ENCODE results near the gene NRG2.

Gene NRG2

DNA sequence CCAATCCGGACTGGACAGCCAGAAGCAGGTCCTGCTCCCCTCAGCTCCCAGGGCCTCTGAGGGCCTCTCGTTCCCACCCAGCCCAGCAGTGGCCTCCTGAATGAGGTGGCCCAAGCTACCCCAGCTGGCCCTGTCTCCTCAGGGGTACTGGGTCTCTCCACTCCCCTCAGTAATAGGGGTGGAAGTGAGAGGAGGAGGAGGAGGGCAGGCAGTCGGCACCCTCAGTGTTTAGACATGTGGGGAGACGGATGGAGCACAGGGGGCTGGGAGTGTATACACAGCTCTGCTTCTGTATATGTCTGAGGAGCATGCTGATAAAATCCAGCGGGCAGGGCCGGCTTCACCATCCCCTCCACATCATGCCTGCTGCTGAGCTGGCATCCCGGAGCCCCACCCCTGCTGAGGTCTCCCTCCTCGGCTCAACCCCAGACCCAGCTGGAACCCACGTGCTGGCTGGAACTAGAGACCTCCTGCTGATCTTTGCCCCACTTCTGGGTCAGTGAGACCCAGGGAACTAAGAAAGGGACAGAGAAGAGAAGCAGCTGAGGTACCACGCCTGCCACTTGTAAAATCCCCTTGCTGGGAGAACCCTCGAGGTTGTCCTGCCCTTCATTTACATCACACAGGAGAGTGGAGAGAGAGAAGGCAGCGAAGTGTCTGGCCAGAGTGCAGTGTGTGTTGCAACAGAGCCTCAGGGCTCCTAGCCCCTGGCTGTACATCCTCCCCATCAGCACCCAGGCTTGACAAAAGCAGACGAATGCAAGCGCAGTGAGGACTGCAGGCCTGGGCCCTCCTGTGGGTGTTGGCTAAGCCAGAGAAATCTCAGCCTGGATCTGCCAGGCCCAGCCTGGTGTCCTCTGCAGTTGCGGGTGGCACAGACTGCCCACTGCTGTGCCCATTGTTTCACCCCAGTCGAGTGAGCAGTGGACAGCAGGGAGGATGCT lies 170.0 kb downstream of the NRG2 start:
- no peak for DNase-seq

DNA sequence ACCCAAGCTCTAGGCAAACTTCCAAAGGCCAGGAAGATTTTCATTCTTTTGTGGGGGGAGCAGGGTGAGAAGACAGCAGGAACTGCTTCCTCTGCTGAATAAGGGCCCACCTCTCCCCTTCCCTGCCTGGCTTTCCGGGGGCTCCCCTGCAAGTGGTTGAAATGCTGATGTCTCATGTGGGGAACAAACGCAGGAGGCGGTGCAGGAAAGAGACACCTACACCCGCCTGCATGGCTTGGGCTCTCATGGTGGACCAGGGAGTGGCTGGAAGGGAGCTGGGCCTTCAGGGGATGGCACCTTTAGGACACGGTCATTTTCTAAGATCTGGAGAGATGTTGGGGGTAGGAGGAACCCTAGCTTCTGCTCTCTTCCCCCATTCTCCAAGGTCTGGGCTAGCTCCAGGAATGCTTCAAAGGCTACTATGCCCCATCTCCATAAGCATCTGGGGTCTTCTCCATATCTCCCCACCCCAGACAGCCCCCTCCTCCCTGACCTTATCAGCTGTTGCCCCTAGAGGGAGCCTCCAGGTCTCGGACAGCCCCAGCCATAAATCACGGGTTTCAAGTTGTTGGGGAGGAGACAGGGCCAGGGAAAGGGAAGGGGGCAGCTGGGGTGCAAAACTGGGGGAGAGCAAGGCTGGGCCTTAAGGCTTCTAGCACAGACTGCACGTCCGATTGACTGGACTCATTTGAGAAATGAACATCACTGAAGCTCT lies 170.9 kb downstream of the NRG2 start:
- no peak for DNase-seq

DNA sequence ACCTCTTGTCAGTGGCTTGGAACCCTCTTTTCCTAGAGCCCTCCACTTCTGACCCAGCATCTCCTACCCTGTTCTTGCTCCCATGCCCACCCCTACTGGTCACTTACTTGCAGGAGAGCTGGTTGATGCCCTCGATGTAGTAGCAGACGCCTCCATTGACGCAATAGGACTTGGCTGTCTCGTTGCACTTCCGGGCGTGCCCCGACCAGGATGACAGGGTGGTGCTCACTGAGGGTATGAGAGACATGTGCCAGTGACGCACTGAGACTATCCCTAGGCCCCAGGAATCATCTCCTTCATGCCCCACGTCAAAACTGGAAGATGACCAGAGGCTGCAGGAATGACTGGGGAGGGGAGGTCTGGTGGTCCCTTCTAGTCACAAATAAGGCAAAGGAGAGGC lies 171.5 kb downstream of the NRG2 start:
- DNase-seq, result no peak

DNA sequence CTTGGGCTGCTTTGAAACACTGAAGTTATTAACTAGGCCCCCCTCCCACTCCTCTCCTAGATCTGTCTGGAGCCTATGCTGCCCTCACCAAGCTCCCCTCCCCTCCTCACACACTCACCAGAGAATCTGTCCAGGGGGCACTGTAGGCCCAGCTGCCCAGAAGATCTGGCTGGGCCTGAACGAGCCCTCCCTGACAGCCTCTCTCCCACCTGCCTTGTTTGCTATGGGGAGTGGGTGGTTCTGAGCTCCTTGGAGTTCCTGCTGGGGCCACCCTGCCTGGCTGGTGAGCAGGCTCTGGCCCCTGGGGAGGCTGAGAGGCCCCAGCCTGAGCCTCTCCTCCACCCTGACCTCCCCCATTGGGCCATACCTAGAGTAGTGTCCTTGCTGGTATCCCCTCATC lies 172.4 kb downstream of the NRG2 start:
- DNase-seq, result no peak

DNA sequence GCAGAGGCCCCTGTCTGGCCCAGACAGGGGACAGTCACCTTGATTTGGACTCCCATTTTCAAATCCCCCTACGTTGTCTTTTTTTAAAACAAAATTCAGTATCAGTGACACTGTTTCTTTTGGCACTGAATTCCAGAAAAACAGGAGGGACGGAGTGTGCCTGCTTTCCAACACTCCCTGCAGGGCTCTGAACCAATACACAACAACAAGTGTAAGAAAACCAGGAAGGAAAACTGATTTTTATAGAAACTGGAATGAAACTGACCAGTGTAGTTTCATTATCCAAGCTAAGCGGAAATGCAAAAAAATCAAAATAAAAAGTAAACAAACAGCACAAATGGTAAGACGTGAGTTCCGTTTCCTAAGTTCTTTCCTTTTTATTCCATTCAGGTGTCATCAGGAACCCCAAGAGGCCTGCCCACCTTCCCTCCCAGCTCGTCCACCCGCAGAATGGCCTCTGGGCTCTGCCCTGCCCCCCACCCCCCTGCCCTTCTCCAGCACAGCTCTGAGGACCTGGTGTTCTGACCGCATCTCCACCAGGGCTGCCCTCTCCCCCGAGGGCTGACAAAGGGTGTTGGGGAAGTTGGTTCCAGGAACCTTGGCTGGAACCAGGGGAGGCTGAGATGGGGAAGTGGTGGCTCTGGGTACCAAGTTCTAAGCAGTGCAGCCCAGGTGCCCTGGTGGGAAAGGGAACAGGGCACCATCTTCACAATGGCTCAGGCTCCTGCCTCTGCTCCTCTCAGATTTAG lies 173.9 kb downstream of the NRG2 start:
- no peak for DNase-seq

DNA sequence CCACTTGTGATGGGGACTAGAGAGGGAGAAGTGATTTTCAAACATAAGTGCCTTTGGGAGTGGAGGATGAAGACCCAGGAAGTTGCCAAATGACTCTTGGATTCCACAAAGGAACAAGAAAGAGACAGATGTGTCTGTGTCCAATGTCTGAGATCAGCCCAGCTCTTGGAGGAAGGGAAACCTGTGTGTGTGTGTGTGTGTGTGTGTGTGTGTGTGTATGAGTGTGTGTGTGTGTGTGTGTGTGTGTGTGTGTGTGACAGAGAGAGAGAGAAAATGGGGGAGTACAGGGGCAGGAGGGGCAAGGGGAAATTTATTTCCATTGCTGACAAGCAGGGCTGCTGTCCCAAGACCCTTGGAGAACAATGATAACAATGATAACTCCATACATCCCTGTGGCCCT lies 175.5 kb downstream of the NRG2 start:
- no peak for DNase-seq

DNA sequence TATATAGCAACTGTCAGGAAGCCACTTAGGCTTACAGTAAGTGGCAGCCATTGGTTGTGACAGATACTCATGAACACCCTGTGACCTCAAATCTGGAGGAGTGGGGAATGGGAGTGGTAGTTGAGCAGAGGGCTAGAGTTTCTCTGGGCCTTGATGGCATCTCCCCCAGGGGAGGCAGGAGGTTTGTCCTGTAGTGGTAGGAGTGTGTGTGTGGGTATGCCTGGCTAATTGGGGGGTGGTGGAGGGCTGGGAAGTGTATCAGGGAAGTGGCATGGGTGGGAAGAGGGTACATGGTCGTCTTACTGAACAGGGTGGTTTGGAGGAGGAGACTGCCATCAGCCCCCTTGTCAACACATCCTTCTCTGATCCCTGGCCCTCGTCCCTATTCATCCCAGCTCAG lies 176.0 kb downstream of the NRG2 start:
- DNase-seq, result no peak

DNA sequence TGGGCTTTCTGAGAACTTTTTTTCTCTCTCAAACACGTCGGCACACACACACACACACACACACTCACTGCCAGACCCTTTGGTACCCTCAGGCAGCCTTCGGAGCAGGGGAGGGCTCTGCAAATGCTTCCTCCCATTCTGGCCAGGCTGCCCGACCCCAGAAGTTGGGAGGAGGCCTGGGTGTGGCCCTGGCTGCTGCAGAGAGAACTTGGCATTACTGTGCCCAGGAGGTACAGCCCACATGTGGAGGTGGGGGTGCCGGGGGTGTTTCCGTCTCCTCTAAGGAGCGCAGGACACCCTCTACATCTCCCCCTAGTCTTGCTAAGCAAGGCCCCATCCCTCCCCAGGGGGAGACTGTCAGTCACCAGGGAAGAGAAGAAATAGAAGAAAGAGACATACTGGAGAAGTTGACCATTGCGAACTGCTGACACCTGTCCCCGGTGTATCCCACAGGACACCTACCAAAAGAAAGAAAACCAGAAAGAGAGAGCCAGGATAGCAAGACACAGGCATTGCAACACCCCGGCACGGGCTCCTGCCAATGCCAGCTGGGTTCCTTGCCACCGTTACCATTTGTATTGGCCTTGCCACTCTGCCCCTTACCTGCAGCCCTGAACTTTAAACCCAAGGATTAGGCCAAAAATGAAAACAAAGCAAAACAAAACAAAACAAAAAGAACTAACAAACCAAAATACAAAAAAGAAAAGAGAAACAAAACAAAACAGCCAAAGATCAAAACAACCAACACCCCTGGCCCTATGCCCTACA lies 178.2 kb downstream of the NRG2 start:
- no peak for DNase-seq

DNA sequence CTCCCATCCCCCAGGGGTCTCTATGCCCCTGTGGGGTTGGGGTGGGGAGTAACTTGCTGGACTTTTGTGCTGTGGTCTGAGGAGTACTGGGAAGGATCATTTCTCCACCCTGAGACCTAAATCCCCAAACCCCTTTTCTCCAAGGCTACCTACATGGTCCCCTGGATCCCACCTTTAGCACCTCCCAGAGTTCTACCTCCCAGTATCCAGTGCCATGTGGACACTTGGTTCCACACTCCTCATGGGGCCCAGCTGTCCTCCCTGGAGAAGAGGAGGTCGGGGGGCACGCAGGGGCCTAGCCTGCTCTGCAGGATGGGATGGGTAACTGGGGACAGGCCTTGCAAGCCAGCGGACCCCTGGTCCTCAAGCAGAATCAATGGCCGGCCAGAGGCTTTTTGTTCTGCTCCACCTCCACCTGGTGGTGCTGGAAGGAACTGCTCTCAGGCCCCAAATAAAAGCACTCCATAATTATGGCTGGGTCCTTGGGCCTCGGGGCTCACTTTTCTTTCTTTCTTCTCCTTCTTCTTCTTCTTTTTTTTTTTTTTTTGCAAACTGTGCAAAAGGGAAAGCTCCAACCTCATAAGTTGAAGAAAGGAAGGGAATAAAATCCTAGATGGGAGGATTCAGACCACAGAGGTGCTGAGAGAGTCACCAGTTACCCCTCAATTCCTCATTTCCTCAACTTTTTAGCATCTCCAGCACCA lies 179.1 kb downstream of the NRG2 start:
- DNase-seq, result peak; percentile 6 to 74

DNA sequence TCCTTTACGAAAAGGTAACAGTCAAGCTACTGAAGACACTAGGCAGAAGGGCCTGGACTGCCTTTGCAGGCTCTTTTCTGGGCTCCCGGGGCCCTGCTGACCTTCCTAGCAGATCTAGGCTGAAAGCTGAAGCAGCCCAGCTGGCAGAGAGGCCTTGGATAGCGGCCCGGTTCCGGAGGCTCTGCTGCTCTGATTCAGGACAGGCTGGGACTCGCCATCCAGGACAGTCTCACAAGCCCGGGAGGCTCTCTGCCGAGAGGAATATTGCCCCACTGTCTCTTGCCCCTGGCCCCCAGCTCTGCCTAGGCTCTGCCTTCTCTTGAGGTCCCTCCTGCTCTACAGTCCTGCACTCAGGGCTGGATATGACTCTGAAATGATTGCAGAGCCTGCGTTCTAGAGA lies 179.7 kb downstream of the NRG2 start:
- peak in 1 of 2 experiments; percentile 21 for DNase-seq

DNA sequence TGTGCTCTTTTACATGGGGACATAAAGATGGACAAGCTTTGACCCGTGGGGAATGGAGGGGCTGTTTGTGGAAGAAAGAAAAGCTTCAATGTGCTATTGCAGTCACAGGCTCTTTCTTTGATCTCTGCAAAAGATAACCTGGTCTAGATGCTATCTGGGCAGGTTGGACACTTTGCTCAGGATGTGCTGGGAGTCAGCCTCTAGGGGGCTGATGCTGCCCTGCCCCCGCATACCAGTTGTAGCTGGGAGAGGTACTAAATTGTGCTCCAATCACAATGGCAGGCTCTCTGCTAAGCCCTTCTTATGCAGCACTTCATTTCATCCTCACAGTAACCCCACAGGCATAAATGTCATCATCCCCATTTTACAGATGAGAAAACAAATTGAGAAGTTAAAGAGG lies 180.3 kb downstream of the NRG2 start:
- no peak for DNase-seq

DNA sequence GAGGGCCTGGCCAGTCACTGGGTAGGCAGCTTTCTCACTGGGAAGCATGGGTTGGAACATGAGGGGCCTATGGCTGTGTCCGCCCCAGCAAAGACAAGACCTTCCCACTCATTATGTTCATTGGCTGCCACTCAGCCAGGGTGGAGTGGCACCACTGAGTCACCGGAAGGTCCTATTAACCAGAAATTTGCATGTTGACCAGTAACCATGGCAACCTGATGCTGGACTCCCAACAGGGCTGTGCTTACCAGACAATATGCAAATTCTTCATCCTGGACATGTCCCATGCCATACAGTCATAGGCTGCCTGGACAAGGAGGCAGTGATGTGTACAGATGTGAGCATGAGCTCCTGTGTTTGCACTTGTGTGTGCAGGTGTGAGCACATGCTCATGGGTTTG lies 180.8 kb downstream of the NRG2 start:
- no peak for DNase-seq

DNA sequence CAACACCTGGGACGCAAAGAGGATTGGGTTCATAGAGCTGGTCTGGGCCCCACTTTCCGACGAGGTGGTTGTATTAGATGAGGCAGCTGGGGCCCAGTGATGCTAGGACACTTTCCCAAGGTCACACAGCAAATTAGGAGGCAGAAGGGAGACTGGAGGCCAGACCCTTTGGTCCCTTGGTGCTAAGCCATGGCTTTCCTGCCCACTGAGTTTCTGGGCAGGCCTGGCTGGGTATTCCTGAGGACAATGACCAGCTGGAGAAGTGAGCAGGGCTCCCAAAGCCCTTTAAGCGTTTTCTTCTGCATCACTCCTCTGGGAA lies 181.3 kb downstream of the NRG2 start:
- DNase-seq, result no peak

DNA sequence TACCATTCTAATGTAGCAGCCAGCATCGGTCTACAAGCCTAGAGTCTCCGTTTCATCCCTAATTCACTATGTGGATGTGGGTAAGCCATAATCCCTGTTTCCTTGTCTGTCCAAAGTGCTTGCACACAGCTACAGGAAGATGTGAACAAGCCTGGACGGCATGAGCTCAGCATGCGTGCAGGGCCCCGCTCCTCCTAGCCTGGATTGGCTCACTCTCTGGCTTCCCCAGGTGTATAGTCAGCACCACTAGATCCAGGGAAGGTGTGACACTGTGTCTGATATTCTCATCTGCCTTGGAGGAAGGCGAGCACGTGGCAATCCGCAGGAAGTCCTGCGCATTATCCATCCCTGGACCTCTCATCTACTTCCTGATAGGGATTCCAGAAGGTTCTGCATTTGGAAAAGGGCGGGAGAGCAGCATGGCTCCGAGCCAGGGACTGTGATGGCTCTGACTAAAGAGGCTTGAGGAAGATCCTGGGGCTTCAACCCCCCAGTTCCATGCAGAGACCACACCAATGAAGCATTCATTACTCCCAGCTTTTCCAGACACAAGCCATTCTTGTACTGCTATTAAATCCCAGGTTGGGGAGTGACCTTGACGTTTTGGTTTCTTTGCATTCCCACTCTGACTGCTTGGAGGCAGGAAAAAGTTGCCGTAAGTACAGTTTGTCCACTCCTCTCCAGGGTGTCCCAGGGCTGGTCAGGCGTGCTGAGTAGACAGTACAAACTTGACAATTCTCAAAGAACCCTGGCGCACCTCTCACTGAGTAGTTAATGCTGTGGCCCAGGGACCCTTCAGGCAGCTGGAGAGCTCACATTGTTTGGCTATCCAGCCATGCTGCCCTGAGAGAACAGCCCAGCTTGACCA lies 181.8 kb downstream of the NRG2 start:
- DNase-seq, result no peak

DNA sequence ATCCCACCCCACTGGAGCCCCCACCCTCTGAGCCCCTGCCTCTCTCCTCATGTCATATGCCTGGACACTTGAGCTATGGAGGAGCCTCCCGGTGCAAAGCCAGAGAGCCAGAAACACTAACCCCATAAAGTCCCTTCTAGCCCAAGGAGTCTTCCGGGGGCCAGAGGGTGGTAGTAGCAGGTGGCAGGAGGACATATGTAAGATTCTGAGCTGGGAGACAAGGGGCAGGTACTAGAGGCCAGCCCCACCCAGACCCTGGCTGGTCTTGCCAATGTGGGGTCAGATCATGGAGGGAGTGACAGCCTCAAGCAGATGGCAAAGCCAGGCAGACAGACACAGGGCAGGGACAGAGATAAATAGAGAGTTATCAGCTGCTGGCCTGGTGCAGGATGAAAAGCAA lies 184.1 kb downstream of the NRG2 start:
- DNase-seq, result no peak

DNA sequence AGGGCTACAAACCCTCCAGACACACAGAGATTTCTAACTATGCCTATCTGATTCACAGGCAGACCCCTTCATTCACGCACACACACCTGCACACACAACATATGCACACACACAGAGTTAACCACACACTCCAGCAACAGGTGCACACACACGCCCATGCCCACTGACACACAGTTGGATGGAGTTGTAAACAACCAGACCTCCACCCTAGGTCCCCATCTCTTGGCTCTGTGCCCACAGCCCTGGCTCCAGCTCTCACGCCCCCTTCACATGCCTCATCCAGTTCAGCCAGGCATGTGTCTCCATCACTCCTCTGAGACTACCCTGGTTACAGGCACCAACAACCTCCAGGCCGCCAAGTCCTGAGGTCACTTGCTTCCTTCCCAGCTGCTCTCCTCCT lies 186.4 kb downstream of the NRG2 start:
- DNase-seq, result no peak

DNA sequence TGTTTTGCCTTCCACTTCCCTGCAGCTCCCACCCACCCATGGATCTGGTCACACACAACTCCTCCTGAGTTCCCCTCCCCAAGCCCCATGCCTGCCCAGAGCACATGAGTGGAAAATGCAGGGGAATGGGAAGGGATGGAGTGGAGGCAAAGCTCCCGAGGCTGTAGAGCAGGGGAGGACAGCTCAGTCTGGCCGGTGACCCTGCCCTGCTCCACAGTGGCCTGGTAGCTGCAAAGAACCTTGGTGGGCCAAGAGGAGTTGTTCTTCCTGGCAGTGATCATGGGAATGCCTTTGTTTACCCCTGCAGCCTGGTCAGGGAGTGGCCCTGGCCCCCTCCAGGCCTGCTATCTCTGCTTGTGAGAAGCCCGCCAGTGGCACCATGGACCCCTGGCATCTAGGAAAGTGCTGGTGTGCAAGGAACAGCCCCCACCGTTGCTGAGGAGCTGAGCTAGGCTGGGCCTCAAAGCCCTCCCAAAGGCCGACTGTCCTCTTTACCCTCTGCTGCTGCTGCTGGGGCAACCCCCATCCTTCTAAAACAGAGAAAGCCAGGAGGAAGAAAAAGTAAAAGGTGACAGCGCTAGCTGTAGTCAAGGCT lies 187.1 kb downstream of the NRG2 start:
- DNase-seq, result no peak

DNA sequence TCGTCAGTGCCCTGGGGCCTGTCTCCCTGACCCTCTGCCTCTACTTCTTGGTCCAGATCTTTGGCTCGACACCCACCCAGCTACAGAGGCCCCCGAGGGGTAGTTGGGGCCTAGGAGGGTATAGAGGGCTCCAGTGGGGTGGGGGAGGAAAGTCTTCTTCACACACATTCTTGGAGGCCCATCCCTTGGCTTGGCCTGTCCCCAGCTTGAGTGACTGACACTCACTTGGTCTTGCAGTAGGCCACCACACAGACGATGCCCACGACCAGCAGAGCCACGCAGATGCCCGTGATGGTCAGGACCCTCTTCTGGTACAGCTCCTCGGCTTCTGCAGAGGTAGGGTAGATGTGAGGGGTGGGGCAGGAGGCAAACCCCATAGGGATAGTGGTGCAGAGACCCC lies 187.6 kb downstream of the NRG2 start:
- DNase-seq, result no peak

DNA sequence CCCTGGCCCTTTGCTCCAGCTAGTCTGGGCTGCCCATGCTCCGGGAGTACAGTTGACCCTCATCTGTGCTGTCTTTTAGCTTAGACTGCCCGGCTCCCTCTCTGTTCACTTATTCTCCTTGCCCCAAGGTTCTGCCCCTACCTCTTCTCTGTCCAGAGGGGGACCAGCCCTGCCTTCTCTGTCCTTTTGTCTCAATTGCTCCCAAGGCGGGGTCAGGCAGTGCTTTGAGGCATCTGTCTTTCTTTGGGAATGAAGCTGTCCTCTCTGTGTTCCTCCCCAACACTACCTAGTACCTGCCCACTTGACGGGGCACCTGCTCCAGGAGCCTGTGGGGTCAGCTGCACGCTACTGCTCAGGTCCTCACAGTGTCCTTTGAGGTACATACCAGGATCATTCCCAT lies 188.1 kb downstream of the NRG2 start:
- no peak for DNase-seq

DNA sequence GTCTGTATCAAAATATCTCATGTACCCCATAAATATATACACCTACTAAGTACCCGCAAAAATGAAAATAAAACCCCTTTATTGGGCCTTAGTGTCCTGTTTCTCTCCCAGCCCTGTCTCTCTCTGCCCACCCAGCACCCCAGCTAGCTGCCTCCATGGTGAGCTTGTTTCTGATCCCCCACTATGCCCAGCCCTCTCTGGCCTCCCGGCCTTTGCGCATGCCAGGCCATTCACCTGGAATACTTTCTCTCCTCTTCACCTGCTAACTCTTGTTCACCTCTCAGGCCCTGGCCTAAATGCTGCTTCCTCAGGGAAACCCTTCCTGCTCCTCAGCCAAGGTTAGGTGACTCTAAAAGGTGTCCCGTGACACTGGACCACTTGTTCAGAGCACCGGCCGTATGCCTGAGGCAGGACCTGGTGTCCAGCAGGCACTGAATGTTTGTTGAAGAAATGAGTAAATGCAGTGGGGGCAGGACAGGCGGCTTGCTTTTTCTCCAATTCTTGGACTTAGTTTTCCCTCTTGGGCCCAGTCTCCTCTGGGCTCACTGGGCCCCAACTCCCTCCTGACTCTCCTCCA lies 189.0 kb downstream of the NRG2 start:
- no peak for DNase-seq

DNA sequence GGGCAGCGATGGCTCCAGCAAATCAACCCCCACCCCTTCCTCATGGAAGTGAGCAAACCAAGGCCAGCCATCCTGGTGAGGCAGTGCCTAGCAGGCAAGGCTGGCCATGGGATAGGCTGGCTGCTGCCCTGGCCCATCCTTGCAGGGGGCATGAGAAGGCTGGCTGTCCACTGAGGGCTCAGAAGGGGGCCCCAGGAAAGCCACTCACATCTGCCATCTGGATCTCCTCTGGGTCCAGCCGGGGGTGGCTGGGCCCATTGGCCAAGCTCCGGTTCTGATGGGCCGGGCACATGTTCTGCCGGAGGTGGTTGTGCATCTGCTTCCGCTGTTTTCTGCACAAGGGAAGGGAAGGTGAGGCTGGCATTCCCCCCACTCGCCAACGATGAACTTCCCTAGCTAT lies 190.4 kb downstream of the NRG2 start:
- DNase-seq, result no peak
